ENCODE measurements around the gene HIPK2. TPM values are rescaled to one million over a fixed set of nuclear protein-coding genes. Genes with fewer than 3 reads are reported as not detected.

HIPK2 gene
- total and polyA plus RNA-seq, 2 of the 4 experiments (the other 2 are of a cell fraction) = 22.0 to 27.1 TPM

DNA sequence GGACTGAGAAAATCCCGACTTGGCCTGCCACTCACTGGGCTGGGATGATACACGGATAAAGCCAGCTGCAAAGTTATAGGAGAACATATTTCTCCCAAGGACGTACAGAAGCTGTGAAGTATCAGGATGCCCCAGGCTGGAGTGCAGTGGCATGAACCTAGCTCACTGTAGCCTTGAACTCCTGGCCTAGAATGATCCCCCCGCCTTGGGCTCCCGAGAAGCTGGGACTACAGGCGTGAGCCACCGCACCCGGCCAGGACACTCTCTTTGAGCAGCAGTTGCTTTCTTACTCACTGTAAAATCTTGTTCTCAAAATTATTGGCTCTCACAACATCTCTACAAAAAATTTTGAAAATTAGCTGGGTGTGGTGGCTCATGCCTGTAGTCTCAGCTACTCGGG lies 203.9 kb downstream of the HIPK2 start:
- Histone ChIP-seq H3K27me3 (ENCODE audit: control insufficient read depth, insufficient read depth, low read length) (no peaks in the 10 kb centered on the region), H2AK9ac (replicated peaks; ENCODE audit: low read depth, low read length, poor library complexity) (no peak overlapping the region), H3K18ac (ENCODE audit: low read depth, low read length) (no peak overlapping the region), H3K36me3 (ENCODE audit: control insufficient read depth, insufficient read depth, low read length) (peaks cover 78% of the 10 kb centered on the region), H4K91ac (ENCODE audit: insufficient read depth, low read depth, low read length) (no peak overlapping the region), H3K4me3 (ENCODE audit: insufficient read depth, low read depth, low read length) (no peak overlapping the region), H3K4me1 (ENCODE audit: control insufficient read depth, insufficient read depth, low read length) (no peaks in the 10 kb centered on the region), H3K9me1 (ENCODE audit: insufficient read depth, low read length) (no peaks in the 10 kb centered on the region), H4K8ac (ENCODE audit: low read depth in 2 of 2, low read length in 2 of 2) (no peak overlapping the region), H2BK120ac (ENCODE audit: low read depth, low read length) (no peak overlapping the region), H4K5ac (ENCODE audit: low read depth, low read length) (no peak overlapping the region), H2AK5ac (ENCODE audit: low read depth, low read length) (no peak overlapping the region), H3K9me3 (ENCODE audit: control insufficient read depth, insufficient read depth, low read length) (no peaks in the 10 kb centered on the region), H2AFZ (replicated peaks; ENCODE audit: low read length, poor library complexity) (no peak overlapping the region), H2BK15ac (ENCODE audit: low read depth, low read length) (no peak overlapping the region), H3K4me2 (ENCODE audit: low read depth, low read length) (no peak overlapping the region), H3K27ac (ENCODE audit: insufficient read depth, low read length) (no peak overlapping the region), H2BK20ac (ENCODE audit: low read depth, low read length) (no peak overlapping the region), H3K23ac (ENCODE audit: low read depth, low read length) (no peak overlapping the region), H3K79me1 (ENCODE audit: low read depth in 1 of 2, low read length in 2 of 2) (peaks cover 0 to 30% of the 10 kb centered on the region in 2 experiments; a peak in 2 of 4 replicates), H3K9ac (ENCODE audit: low read depth, low read length) (no peak overlapping the region), H3K4ac (ENCODE audit: low read depth, low read length) (no peak overlapping the region), H3K56ac (ENCODE audit: extremely low read depth, insufficient read depth, low read length) (no peak overlapping the region), H4K20me1 (ENCODE audit: insufficient read depth, low read length) (peaks cover 6% of the 10 kb centered on the region; the same call in 1 of the 2 replicates), H3K14ac (replicated peaks; ENCODE audit: low read depth, low read length) (no peak overlapping the region), H2BK5ac (ENCODE audit: low read depth, low read length, poor library complexity, severe bottlenecking) (no peak overlapping the region)
- in situ Hi-C loops (cut with MboI; ENCODE audit: low sequenced_read_pairs) = no loop called here
- dilution Hi-C loops (cut with HindIII; ENCODE audit: low sequenced_read_pairs, unreplicated experiment) = no loop called here
- TF ChIP-seq FOS (IDR thresholded peaks at IDR 0.05; ENCODE audit: low read depth, low read length) = no peak
- TF ChIP-seq MXI1 (IDR thresholded peaks at IDR 0.05; ENCODE audit: borderline replicate concordance, low read depth, low read length) = no peak
- TF ChIP-seq BHLHE40 (IDR thresholded peaks at IDR 0.05; ENCODE audit: low read depth, low read length) = no peak
- no peak for TF ChIP-seq MAFK (IDR thresholded peaks at IDR 0.05; ENCODE audit: low read depth, low read length)
- no peak for TF ChIP-seq SMC3 (IDR thresholded peaks at IDR 0.05; ENCODE audit: low read depth, low read length)
- TF ChIP-seq CEBPB (IDR thresholded peaks at IDR 0.05; ENCODE audit: low read depth, low read length) = no peak
- TF ChIP-seq NFE2L2 (IDR thresholded peaks at IDR 0.05; ENCODE audit: low read depth, low read length) = no peak
- TF ChIP-seq RFX5 (IDR thresholded peaks at IDR 0.05; ENCODE audit: low read depth, low read length) = no peak
- TF ChIP-seq CHD1 (IDR thresholded peaks at IDR 0.05; ENCODE audit: low read depth, low read length) = no peak
- no peak for TF ChIP-seq POLR2A (IDR thresholded peaks at IDR 0.05; ENCODE audit: low read depth, low read length)
- no peak for TF ChIP-seq RAD21 (IDR thresholded peaks at IDR 0.05; ENCODE audit: low read length)
- TF ChIP-seq, protein P1, sequence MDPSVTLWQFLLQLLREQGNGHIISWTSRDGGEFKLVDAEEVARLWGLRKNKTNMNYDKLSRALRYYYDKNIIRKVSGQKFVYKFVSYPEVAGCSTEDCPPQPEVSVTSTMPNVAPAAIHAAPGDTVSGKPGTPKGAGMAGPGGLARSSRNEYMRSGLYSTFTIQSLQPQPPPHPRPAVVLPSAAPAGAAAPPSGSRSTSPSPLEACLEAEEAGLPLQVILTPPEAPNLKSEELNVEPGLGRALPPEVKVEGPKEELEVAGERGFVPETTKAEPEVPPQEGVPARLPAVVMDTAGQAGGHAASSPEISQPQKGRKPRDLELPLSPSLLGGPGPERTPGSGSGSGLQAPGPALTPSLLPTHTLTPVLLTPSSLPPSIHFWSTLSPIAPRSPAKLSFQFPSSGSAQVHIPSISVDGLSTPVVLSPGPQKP (IDR thresholded peaks at IDR 0.05; ENCODE audit: borderline replicate concordance, low read depth, low read length) = no peak
- TF ChIP-seq RCOR1 (IDR thresholded peaks at IDR 0.05; ENCODE audit: insufficient replicate concordance, low read length) = no peak
- TF ChIP-seq, protein P2, sequence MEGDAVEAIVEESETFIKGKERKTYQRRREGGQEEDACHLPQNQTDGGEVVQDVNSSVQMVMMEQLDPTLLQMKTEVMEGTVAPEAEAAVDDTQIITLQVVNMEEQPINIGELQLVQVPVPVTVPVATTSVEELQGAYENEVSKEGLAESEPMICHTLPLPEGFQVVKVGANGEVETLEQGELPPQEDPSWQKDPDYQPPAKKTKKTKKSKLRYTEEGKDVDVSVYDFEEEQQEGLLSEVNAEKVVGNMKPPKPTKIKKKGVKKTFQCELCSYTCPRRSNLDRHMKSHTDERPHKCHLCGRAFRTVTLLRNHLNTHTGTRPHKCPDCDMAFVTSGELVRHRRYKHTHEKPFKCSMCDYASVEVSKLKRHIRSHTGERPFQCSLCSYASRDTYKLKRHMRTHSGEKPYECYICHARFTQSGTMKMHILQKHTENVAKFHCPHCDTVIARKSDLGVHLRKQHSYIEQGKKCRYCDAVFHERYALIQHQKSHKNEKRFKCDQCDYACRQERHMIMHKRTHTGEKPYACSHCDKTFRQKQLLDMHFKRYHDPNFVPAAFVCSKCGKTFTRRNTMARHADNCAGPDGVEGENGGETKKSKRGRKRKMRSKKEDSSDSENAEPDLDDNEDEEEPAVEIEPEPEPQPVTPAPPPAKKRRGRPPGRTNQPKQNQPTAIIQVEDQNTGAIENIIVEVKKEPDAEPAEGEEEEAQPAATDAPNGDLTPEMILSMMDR (conservative IDR thresholded peaks at IDR 0.05; ENCODE audit: low read depth, low read length) = no peak
- TF ChIP-seq, protein P3, sequence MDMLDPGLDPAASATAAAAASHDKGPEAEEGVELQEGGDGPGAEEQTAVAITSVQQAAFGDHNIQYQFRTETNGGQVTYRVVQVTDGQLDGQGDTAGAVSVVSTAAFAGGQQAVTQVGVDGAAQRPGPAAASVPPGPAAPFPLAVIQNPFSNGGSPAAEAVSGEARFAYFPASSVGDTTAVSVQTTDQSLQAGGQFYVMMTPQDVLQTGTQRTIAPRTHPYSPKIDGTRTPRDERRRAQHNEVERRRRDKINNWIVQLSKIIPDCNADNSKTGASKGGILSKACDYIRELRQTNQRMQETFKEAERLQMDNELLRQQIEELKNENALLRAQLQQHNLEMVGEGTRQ (IDR thresholded peaks at IDR 0.05; ENCODE audit: low read depth, low read length) = no peak
- no peak for TF ChIP-seq MAZ (IDR thresholded peaks at IDR 0.05; ENCODE audit: borderline replicate concordance, low read depth, low read length)
- intact Hi-C loops (cut with micrococcal nuclease) = loop anchor here (5.0 kb wide), 1 partner anchor 72 kb away; no protein-coding TSS in a partner anchor
- ATAC-seq (ENCODE audit: low read depth) (no peak), DNase-seq (no peak)
- WGBS, 2 experiments (ENCODE audit: extremely low coverage in 2 of 2, insufficient read length in 1 of 2) = 87% methylated on average over 3 of the region's 9 CpGs; no CpG with 5 or more reads in 1 of the 2 experiments
- CTCF ChIA-PET = no interaction called here
- POLR2A ChIA-PET (ENCODE audit: unreplicated experiment) = no interaction called here
- BruUV-seq (replicated peaks) = no TSS peak

Measured in IMR-90 (cell line).